ENCODE data around the gene SMARCAD1.
"Not testable (repeated sequence)": the region's sequence is repeated elsewhere in the genome, so short reads cannot be mapped to it uniquely, and the experiment has no call there.

Gene SMARCAD1

DNA sequence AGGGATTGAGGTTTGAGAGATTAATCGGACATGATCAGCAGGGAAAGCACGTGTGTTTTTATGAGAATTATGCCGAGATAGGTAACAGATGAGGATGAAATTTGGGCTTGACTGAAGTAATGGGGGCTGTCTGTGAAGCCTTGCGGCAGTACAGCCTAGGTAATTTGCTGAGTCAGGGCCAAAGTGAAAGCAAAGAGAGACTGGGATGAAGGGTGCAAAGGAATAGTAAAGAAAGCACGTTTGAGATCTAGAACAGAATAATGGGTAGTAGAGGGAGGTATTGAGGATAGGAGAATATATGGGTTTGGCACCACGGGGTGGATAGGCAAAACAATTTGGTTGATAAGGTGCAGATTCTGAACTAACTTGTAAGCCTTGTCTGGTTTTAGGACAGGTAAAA lies 87.8 kb downstream of the SMARCAD1 start:
- DNase-seq: not testable (repeated sequence)

DNA sequence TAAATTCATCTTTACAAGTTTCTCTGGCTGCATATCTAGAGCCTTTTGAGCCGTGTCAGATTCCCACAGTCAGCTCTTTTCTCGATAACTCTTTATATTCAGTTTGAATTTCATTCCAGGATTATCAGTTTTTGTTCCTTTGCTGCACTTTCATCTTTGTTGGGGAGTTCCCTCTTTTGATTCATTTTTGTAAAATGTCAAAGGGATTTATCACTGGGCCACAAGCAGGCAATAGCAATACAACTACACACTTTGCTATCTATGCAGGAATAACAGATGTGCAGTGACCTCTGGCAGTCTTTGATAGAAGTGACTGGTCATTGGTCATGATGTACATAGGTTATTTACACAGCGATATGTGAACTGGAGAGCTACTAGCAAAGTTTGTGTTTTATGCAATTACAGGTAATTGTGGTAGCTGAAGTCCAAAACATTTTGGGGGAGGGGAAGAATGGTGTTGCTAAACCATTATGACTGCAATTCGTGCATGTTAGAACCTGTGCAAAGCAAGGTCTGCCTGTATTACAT lies 91.1 kb downstream of the SMARCAD1 start:
- no peak for DNase-seq

DNA sequence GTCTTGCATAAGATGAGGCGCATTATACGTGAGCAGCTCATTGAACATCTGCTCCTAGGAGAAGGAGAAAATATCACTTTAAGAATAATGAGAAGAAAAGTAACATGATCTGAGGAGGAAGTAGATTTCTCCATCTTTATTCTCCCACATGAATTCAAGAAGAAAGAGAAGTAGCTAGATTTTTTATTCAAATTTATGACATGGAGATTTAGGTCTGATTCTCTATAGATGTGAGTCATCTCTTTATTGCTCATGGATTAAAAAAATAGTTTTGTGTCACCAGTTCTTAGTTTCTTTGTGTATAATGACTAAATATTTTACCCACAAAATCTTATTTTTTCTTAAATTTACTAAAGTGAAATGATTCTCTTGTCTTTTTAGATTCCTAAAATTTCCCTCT lies 94.5 kb downstream of the SMARCAD1 start:
- no peak for DNase-seq

DNA sequence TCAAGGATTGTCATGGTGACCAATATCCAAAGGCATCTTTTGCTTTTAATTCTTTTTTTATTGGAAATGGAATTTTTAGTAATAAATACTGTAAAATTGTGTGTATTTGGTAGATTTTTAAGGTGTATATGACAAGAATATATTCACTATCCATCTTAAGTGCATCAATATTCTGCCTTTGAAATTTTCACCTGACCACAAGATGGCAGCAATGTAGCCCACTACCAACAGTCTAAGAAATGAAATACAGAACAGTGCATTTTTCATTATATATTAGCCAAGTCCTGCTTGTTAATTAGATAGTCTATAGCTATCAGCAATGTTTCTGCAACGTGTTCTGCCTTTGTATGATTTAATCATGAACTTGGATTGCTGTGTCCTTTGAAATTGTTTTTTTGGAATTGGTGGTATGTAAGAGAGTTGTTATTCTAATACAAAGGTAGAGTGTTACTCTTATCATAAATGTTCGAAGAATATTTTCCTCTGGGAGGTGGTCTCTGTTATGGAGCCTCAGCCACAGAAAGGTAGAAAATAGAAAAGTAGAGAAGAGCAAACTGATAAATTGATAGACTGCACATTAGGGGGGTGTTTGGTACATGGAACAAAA lies 96.8 kb downstream of the SMARCAD1 start:
- peak; percentile 20 for DNase-seq

DNA sequence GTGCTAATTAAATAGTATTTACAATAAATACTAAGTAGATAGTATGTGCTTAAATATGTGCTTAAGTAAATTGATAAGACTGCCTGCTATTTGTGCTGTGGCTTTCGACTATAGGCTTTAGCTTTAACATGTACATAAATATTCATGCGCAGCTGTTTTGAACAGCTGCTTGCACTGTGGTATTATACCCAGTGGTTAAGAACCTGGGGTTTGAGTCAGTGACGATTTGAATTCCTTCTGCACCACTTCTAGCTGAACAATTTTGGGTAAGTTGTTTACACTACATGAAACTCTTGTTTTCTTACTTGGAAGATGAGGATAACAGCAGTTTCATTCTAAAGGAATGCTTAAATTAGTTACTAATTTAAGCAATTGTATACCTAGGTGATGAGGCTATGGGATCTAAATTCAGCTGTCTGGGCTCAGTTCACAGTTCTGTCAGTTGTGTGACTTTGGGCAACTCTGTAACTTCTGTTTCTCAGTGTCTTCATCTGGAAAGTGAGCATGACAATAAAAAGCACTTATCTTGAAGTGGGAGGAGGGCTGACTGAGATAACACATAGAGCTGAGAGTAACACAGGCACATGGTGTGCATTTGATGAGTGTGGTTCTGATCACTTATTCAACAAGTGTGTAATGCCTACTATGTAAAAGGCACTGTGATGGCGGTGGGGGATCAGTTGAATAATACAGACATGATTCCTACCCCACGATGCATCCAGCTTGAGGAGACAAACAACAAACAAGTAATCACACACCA lies 98.0 kb downstream of the SMARCAD1 start:
- no peak for DNase-seq

DNA sequence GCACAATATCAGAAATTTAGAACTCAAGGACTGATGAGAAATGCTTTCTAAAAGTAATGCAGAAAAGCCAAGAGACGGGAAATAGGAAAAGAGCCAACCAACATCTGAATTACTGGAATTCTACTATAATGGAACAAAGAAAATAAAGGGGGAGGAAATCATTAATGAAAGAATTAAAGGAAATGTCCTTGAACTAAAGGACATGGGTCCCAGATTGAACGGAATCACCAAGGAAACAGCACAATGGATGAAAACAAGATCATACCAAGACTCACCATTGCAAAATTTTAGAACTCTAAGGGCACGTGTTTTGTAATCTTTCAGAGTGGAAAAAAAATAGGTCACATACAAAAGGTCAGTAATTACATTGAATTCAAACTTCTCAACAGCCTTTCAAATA lies 99.0 kb downstream of the SMARCAD1 start:
- DNase-seq: no peak

DNA sequence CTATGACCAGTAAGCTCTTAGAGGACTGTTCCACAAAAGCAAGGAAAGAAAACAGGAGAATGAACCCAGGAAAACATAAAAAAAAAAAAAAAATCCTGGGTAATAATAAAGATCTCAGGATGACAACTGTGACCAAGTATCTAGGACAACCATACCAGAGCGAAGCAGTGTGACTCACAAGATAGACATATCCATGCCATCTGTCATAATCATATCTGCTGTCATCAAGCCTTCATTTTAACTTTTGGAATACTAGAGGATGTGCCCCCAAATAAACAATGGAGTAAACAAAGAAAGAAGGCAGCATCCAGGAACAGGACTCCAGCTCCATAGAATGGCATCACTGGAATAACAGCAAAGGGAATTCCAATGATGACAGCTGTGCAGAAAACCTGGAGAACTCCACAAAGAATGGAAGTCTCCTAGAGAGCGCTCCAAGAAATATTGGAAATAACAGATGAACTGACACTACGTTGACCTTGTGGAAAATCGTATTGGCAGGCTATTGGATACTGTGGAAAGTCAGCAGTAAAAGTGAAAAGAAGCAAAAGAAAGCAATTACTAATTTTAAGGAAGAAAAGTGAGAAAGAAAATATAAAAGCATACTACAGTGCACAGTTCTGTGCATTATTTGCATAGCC lies 99.7 kb downstream of the SMARCAD1 start:
- no peak for DNase-seq

DNA sequence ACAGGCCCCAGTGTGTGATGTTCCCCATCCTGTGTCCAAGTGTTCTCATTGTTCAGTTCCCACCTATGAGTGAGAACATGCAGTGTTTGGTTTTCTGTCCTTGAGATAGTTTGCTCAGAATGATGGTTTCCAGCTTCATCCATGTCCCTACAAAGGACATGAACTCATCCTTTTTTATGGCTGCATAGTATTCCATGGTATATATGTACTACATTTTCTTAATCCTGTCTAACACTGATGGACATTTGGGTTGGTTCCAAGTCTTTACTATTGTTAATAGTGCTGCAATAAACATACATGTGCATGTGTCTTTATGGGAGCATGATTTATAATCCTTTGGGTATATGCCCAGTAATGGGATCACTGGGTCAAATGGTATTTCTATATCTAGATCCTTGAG lies 112.3 kb downstream of the SMARCAD1 start:
- DNase-seq: not testable (repeated sequence)

DNA sequence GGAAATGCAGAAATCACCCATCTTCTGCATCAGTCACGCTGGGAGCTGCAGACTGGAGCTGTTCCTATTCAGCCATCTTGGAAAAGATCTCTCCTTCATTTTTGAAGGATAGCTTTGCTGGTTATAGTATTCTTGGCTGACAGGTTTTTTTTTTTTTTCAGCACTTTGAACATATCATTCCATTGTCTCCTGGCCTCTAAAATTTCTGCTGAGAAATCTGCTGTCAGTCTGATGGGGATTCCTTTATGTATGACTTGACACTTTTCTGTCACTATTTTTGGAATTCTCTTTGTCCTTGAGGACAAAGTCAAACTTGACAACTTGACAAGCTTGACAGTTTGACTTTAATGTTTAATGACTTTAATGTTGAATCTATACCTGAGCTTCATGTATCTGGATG lies 118.2 kb downstream of the SMARCAD1 start:
- DNase-seq: no peak

DNA sequence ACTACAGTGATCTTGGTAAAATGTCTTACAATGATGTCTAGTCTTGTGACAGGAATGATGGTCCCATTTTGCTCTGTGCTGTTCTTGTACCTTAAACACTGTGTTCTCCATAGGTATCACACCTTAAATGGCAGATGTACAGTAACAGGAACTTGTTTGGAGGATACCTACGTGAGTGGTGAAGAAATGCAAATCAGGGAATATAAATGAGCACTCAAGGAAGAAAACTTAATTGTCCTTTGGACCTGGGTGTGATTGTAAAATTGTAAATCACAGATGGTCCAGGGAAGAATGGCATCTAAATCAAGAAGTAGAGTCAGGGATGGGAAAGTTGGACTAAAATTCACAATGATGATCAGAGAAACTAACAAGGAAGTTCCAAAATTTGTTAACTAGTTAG lies 122.3 kb downstream of the SMARCAD1 start:
- DNase-seq: no peak

DNA sequence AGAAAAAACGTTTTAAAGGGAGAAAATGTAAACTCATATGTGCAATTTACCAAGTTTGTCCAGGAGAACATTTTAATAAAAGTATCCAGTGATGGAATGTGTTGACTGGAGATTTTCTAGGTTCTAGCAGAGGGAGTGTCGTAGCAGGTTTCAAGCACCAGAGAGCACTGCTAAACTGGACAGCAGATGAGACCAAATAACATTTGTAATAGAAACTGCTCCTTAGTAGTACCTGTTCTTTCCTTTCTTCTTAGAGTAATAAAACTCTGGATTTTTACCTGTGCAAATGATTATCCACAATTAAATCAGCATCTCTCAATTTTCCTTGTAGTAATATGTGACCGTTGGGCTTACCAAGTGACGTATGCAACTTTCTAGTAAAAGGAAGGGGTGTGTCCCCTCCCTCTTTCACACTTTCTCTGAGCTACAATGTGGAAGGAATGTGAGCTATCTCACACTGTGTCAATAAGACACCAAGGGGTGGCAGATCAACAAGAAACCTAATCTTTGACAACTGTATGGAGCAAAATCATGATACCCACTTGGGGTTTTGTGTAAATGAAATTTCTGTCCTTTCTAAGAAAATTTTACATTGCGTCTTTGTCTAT lies 125.4 kb downstream of the SMARCAD1 start:
- no peak for DNase-seq

DNA sequence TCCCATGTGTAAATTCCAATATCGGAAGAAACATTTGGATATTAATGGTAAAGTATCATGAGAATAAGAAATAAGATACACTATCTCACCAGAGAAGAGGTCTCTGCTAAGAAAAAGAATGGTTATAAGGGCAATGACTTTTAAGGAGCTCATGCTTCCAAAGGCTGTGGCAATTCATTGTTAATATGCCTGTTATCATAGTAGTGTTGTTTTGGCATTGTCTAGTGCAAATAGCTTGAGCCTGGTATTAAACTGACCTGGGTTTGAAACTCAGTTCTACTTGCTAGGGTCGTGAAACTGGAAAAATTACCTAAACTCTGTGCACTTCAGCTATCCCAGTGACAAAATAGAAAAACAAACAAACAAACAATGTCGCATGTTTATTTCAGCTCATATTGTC lies 126.2 kb downstream of the SMARCAD1 start:
- no peak for DNase-seq

DNA sequence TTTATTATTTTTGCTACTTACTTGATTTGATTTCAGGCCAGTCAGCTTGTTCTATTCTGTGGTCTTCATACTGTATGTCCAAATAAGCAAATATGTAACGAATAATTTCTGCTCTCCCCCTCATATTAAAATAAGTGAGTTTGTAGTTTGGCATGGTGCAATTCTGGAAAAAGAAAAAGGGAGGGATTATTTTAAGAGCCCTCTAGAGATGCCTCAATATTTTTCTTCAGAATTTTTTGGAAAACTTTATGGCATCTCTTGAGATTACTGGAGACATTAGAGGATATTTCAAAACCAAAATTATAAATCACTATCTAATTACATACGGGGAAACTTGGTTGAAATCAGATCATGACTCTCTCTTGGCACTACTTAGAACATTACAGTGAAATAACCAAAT lies 126.8 kb downstream of the SMARCAD1 start:
- no peak for DNase-seq

DNA sequence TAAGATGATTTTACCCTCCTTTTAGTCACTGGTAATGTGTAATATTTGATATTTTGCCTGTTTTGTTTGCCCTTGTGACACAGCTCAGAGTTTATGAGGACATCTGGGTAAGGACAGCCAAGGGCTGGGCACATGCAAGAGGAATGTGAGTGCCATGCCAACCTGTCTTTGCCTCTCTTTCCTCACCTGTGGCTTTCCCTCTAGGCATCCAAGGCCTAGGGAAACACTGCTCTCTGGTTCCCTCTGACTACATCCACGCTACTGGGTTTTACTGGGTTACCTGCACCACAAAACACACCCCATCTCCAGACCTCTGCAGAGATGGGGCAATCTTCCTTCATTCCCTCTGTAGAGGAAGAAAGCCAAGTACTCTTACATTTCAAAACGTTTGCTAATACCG lies 127.3 kb downstream of the SMARCAD1 start:
- no peak for DNase-seq

DNA sequence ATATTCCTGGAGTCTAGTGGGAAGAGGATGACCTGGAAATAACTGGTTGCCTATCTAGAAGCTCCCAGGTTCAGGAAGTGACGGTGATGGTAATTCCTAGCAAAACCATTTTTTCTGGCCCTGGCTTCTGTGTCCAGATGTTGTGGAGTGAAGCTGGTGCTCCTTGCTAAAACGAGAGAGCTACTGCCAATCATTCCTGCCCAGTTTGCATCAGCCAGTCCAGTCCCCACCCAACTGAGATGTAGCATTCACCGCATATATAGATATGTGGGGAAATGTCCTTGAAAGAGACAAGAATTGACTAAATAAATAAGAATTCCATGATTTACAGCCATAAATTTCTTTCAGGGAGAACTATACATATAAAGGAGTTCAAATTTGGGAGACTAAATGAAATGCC lies 128.6 kb downstream of the SMARCAD1 start:
- no peak for DNase-seq

DNA sequence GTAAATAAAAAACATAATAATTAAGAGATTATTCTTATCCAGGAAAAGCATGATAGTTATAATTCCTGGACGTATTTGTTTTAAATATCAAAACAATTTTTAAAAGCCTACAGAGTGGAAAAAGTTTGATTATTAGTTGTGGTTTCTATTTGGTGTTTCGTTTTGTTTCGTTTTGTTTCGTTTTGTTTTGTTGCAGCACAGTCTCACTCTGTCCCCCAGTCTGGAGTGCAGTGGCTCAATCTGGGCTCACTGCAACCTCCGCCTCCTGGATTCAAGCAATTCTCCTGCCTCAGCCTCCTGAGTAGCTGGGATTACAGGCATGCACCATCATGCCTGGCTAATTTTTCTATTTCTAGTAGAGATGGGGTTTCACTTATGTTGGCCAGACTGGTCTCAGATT lies 129.1 kb downstream of the SMARCAD1 start:
- DNase-seq: not testable (repeated sequence)

DNA sequence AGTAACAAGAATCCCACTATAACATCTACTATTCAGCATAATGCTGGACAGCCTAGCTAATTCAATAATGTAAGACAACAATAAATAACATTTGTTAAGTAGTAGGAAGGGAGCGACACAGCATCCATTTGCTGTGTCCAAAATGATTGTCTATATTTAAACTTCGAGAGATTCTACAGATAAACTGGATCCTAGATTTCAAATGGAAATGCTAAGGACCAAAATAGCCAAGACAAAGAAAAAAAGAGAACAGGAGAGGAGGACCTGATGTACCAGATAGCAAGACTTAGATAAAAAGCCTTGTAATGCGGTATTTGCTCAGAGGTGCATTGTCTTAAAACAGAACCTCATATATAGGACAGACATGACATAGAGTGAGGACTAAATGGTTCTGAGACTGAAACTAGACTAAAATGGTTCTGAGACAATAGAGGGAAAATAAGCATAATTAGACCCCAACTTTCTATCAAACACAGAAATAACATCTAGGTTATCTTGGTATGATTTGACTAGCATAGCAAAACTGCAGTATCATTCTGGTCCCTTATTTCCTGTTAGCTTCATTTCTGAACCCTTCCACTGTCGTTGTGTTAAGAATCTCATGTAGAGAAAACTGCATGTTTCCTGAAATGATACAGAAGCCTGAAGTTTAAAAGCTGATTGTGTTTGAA lies 131.2 kb downstream of the SMARCAD1 start:
- DNase-seq: no peak

DNA sequence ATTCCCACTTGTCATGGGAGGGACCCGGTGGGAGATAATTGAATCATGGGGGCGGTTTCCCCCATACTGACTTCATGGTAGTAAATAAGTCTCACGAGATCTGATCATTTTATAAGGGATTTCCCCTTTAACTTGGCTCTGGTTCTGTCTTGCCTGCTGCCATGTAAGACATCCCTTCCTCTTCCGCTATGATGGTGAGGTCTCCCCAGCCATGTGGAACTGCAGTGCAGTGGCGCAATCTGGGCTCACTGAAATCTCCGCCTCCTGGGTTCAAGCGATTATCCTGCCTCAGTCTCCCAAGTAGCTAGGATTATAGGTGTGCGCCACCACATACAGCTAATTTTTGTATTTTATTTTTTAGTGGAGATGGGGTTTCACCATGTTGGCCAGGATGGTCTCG lies 132.1 kb downstream of the SMARCAD1 start:
- no peak for DNase-seq

Data from midbrain (tissue), 1 donor.